HepG2 (cell line): Measurements from ENCODE around the gene ZNF391. TPM values are rescaled to one million over a fixed set of nuclear protein-coding genes. Genes with fewer than 3 reads are reported as not detected.
"Not testable (repeated sequence)": the region's sequence is repeated elsewhere in the genome, so short reads cannot be mapped to it uniquely, and the experiment has no call there.

Experiments used
- ATAC-seq: fragments of 200-7000 bp; cut with Tn5 transposase; 3 replicates; pipeline ENCODE4 v1.9.1; 2020; ENCODE audit warnings: mild to moderate bottlenecking, moderate library complexity
- BruUV-seq: library from RNA; stranded (reverse); fragments of 400-500 nt; replicated peaks from 2 replicates; lab custom pipeline; 2021; lab: Mats Ljungman, UMichigan
- CTCF ChIA-PET: fragments of 300-600 bp; formaldehyde crosslinking; extraction: SDS; loops from one replicate; lab custom pipeline; 2021; ENCODE audit warnings: low total read pairs, inconsistent platforms, low intra/inter-chr PET ratio; lab: Yijun Ruan, JAX
- POLR2A ChIA-PET: fragments of 350-600 bp; sonication (Branson Sonifier 250); formaldehyde crosslinking; loops from one replicate; lab custom pipeline; 2020; ENCODE audit warnings: antibody characterized with exemption, inconsistent platforms; lab: Yijun Ruan, JAX
- DNase-seq: peaks from one replicate; pipeline ENCODE4 v3.0.0-alpha.2; 2015; ENCODE audit warnings: low spot score
- FAIRE-seq: peaks from 3 replicates; lab custom pipeline; 2011; peaks lifted over from hg19 to GRCh38; lab: Jason Lieb, UNC
- H2AFZ ChIP-seq: one replicate; pipeline ENCODE4 v1.6.1; 2011; ENCODE audit warnings: low read length, inconsistent platforms
- H3K27ac ChIP-seq: fragments of 300-600 bp; 3 replicates; pipeline ENCODE4 v1.8.0; 2011; ENCODE audit warnings: mixed run types, mild to moderate bottlenecking, mixed read lengths, low read length, inconsistent platforms; ENCODE audit not compliant: insufficient read depth; ENCODE audit errors: extremely low read length
- H3K27me3 ChIP-seq, 2 experiments: fragments of 200-600 bp in 1 of 2; 2 replicates in 1 of 2; 3 replicates in 1 of 2; pipeline versions ENCODE4 v1.6.0 to v1.8.0; 2011; ENCODE audit warnings: low read length in 2 of 2, mild to moderate bottlenecking in 2 of 2, moderate library complexity in 2 of 2, inconsistent platforms in 1 of 2; ENCODE audit not compliant: insufficient read depth in 2 of 2, control insufficient read depth in 1 of 2
- H3K36me3 ChIP-seq, 2 experiments: fragments of 200-600 bp in 1 of 2; replicated peaks in 1 of 2; 2 replicates in 1 of 2; 3 replicates in 1 of 2; pipeline versions ENCODE4 v1.5.1 to v1.8.0; 2011; ENCODE audit warnings: low read length in 2 of 2, inconsistent platforms in 1 of 2; ENCODE audit not compliant: insufficient read depth in 2 of 2, control insufficient read depth in 1 of 2
- H3K4me1 ChIP-seq: 2 replicates; pipeline ENCODE4 v1.5.1; 2012; ENCODE audit warnings: low read length, inconsistent platforms; ENCODE audit not compliant: insufficient read depth
- H3K4me2 ChIP-seq: 2 replicates; pipeline ENCODE4 v1.6.0; 2011; ENCODE audit warnings: low read depth, low read length, inconsistent platforms
- H3K4me3 ChIP-seq, 3 experiments: fragments of 200-600 bp in 1 of 3; sonication (generic), shearing (Covaris generic) in 1 of 3; replicated peaks in 1 of 3; 2 replicates each; pipeline ENCODE4 v1.5.1; 2011 to 2016; ENCODE audit warnings: low read length in 3 of 3, inconsistent platforms in 2 of 3, low read depth in 2 of 3, mild to moderate bottlenecking in 2 of 3, control low read depth in 1 of 3, mixed read lengths in 1 of 3; ENCODE audit not compliant: insufficient read depth in 1 of 3
- H3K79me2 ChIP-seq: one replicate; pipeline ENCODE4 v1.6.1; 2011; ENCODE audit warnings: low read length, inconsistent platforms; ENCODE audit not compliant: insufficient read depth
- H3K9ac ChIP-seq: 2 replicates; pipeline ENCODE4 v1.6.0; 2011; ENCODE audit warnings: mild to moderate bottlenecking, low read depth, low read length, inconsistent platforms; ENCODE audit not compliant: insufficient read depth
- H3K9me3 ChIP-seq: 2 replicates; pipeline ENCODE4 v1.5.1; 2012; ENCODE audit warnings: mild to moderate bottlenecking, low read length
- H4K20me1 ChIP-seq: 2 replicates; pipeline ENCODE4 v1.6.0; 2011; ENCODE audit warnings: inconsistent platforms, mild to moderate bottlenecking, low read length, moderate library complexity; ENCODE audit not compliant: insufficient read depth
- CHCHD3 ChIP-seq: sonication (generic); formaldehyde crosslinking; IDR thresholded peaks from 2 replicates; pipeline ENCODE4 v1.8.0; 2022; ENCODE audit warnings: mild to moderate bottlenecking, missing genetic modification reagents, moderate library complexity
- ESRRA ChIP-seq: sonication (generic); formaldehyde crosslinking; IDR thresholded peaks from 2 replicates; pipeline ENCODE4 v1.5.1; 2020; ENCODE audit warnings: mild to moderate bottlenecking, low read depth, missing genetic modification reagents
- HCFC1 ChIP-seq: fragments of 150-350 bp; IDR thresholded peaks from 2 replicates; pipeline ENCODE4 v1.6.1; 2014; ENCODE audit warnings: low read depth, low read length
- MED13 ChIP-seq: sonication (generic); formaldehyde crosslinking; IDR thresholded peaks from 2 replicates; pipeline ENCODE4 v1.5.0; 2020; ENCODE audit warnings: missing genetic modification reagents
- SALL1 ChIP-seq: sonication (generic); formaldehyde crosslinking; IDR thresholded peaks from 2 replicates; pipeline ENCODE4 v1.8.0; 2022; ENCODE audit warnings: mild to moderate bottlenecking, missing genetic modification reagents
- ZEB1 ChIP-seq: IDR thresholded peaks from 2 replicates; pipeline ENCODE4 v1.6.1; 2012; ENCODE audit warnings: mild to moderate bottlenecking, low read depth, inconsistent platforms; ENCODE audit not compliant: insufficient replicate concordance
- ZNF20 ChIP-seq: sonication (generic); formaldehyde crosslinking; IDR thresholded peaks from 2 replicates; pipeline ENCODE4 v1.4.0; 2020; ENCODE audit warnings: mild to moderate bottlenecking, moderate library complexity, missing genetic modification reagents
- ZNF329 ChIP-seq: sonication (generic); formaldehyde crosslinking; IDR thresholded peaks from 2 replicates; pipeline ENCODE4 v1.9.0; 2021; ENCODE audit warnings: low read depth, mild to moderate bottlenecking, missing genetic modification reagents
- ZNF777 ChIP-seq: sonication (generic); formaldehyde crosslinking; IDR thresholded peaks from 2 replicates; pipeline ENCODE4 v1.4.0; 2020; ENCODE audit warnings: missing genetic modification reagents
- ZNF891 ChIP-seq: sonication (generic); formaldehyde crosslinking; IDR thresholded peaks from 2 replicates; pipeline ENCODE4 v1.5.0; 2020; ENCODE audit warnings: mild to moderate bottlenecking, missing genetic modification reagents
- WGBS: methylation state at CpG from one replicate; pipeline ENCODE4 v1.1.6; 2017; ENCODE audit warnings: low lambda C conversion rate; 5-methylcytosine and 5-hydroxymethylcytosine counted together
- in situ Hi-C: cut with HindIII; loops from 2 replicates; pipeline ENCODE4 v1.10.0; 2017; ENCODE audit warnings: low pct_unique_long_range_greater_than_20kb; ENCODE audit not compliant: extremely low pct_ligation_motif_present
- intact Hi-C: fragments of 100-400 bp; cut with micrococcal nuclease; formaldehyde crosslinking; loops from one replicate; pipeline ENCODE4 v1.10.0; 2022; ENCODE audit not compliant: unreplicated experiment
- polyA plus RNA-seq, 8 experiments: library from polyadenylated mRNA; depleted of rRNA in 3 of 8; stranded (reverse) in 7 of 8; unstranded in 1 of 8; fragments of >200 nt; fragmentation: Illumina TruSeq in 4 of 8; extraction: Trizol in 4 of 8; gene quantifications; 2 replicates each; pipeline versions ENCODE4 v1.2.1 to v1.2.3, GENCODE V29; 2011 to 2016; ENCODE audit warnings: low read depth in 4 of 8, missing spikeins in 1 of 8, mixed read lengths in 1 of 8; ENCODE audit not compliant: insufficient read depth in 1 of 8
- total RNA-seq, 5 experiments: library from RNA; depleted of rRNA; stranded (reverse); fragments of >200 nt; fragmentation: Illumina TruSeq; extraction: Trizol; gene quantifications; 2 replicates each; pipeline ENCODE4 v1.2.3, GENCODE V29; 2016; ENCODE audit warnings: low read depth in 1 of 5
- TF ChIP-seq, protein P1 (sequence below): sonication (generic); formaldehyde crosslinking; IDR thresholded peaks from 2 replicates; pipeline ENCODE4 v1.5.1; 2020; ENCODE audit warnings: mild to moderate bottlenecking, missing genetic modification reagents, moderate library complexity
- TF ChIP-seq, protein P2 (sequence below): sonication (generic); formaldehyde crosslinking; IDR thresholded peaks from 2 replicates; pipeline ENCODE4 v1.8.0; 2022; ENCODE audit warnings: missing genetic modification reagents, low read depth, mild to moderate bottlenecking, borderline replicate concordance

Gene ZNF391
- total and polyA plus RNA-seq, 2 of the 13 experiments (the other 11 are each of a cell fraction or from before 2014, with no cell fraction given): 0.78 to 1.7 TPM

DNA sequence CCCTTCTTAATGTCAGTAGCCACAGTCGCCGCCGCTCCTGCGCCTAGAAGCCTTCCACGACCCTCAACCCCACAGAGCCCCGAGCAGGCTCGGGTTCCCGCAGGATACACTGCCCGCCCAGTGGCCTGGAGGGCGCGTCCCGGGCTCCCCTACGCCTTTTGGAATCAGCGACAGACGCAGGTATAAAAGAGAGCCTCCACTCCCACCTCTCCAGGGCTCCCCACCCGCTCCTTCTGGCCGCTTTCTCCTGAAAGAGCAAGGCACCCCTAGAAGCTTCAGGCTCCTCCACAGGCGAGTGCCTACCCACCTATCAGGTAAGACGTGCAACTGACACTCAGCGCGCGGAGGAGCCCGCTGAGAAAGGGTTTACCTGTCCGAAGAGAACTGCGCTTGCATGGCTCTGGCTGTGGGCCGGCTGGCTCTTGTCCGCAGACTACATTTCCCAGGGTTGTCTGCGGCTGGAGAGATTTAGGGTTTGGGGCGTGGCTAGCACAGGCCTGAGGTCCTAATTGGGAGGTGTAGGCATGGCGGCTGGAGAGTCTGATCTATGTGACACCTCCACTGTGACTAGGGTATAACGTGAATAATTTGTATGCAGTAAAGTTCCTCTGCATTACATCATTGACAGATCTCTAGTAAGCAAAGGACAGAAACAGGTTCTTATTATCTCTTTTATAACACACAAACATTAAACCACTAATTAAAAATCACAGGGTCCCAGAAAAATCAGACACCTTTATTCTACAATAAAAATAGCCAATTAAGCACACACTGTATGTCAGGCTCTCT, 13.5 kb upstream of the ZNF391 start (continued):
- no peak for TF ChIP-seq ZNF329 (CRISPR knock-in tag)
- TF ChIP-seq HCFC1: peak; percentile 62; the same call in 1 of the 2 replicates
- TF ChIP-seq ESRRA (CRISPR knock-in tag): 0 out of 2 replicates have a peak, but pooled peaks have one; percentile 20
- 0 out of 2 replicates have a peak, but pooled peaks have one; percentile 18 for TF ChIP-seq ZNF891 (CRISPR knock-in tag)
- TF ChIP-seq, protein P1, sequence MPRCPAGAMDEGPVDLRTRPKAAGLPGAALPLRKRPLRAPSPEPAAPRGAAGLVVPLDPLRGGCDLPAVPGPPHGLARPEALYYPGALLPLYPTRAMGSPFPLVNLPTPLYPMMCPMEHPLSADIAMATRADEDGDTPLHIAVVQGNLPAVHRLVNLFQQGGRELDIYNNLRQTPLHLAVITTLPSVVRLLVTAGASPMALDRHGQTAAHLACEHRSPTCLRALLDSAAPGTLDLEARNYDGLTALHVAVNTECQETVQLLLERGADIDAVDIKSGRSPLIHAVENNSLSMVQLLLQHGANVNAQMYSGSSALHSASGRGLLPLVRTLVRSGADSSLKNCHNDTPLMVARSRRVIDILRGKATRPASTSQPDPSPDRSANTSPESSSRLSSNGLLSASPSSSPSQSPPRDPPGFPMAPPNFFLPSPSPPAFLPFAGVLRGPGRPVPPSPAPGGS (CRISPR knock-in tag): 0 out of 2 replicates have a peak, but pooled peaks have one; percentile 7
- TF ChIP-seq ZNF777 (CRISPR knock-in tag): peak; percentile 81
- peak; percentile 50 for TF ChIP-seq ZEB1
- no peak for TF ChIP-seq CHCHD3 (CRISPR knock-in tag)
- TF ChIP-seq SALL1: 0 out of 2 replicates have a peak, but pooled peaks have one; percentile 26
- TF ChIP-seq, protein P2, sequence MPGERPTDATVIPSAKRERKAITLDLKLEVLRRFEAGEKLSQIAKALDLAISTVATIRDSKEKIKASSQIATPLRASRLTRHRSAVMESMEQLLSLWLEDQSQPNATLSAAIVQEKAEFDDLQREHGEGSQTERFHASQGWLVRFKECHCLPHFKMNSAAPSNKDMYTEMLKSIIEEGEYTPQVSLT (CRISPR knock-in tag): no peak

DNA sequence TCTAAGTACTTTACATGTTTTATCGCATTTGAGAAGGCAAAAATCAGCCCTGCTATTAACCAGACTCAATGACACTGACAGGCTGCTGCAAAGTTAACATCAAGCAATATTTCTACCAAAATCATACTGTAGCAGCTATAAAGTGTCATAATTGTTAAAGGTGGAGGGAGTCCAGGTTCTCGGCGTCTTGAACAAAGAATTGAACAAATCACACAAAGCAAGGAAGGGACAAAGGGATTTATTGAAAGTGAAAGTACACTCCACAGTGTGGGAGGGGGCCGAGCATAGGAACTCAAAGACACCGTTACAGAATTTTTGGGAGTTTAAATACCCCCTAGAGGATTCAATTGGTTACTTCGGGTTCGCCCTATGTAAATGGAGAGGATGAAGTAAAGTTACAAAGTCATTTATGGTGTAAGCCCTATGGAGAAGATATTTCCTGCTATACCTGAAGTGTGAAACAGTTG, 12.9 kb upstream of the ZNF391 start:
- no peak for ATAC-seq
- intact Hi-C loops: no loop called here

DNA sequence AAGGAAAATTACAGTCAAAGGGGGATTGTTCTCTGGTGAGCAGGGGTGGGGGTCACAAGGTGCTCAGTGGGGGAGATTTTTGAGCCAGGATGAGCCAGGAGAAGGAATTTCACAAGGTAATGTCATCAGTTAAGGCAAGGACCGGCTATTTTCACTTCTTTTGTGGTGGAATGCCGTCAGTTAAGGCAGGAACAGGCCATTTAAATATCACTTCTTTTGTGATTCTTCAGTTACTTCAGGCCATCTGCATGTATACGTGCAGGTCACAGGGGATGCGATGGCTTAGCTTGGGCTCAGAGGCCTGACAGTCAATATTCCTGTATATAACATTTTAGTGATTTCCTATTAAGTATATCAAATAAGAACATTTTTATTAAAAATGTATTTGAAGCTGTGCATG, 10.2 kb upstream of the ZNF391 start:
- Histone ChIP-seq H3K9me3 (peaks cover 12% of the 10 kb centered on the region), H3K4me1 (peaks cover 16% of the 10 kb centered on the region; the same call in 1 of the 2 replicates)
- H3K79me2 ChIP-seq, H2AFZ ChIP-seq, H4K20me1 ChIP-seq, BruUV-seq, DNase-seq, H3K4me2 ChIP-seq, H3K9ac ChIP-seq, ATAC-seq, CTCF ChIA-PET, H3K27me3 ChIP-seq, H3K36me3 ChIP-seq, POLR2A ChIA-PET, in situ Hi-C loops, H3K4me3 ChIP-seq, H3K27ac ChIP-seq, FAIRE-seq, intact Hi-C loops: not testable (repeated sequence)
- 22% methylated on average over 4 of the region's 4 CpGs for WGBS

More for the DNA sequence above, 12.9 kb upstream of the ZNF391 start:
- FAIRE-seq (no peak), DNase-seq (no peak)
- in situ Hi-C loops: no loop called here
- Histone ChIP-seq H3K9ac (no peak overlapping the region), H3K27me3 (peaks cover 0 to 8% of the 10 kb centered on the region in 2 experiments), H3K79me2 (no peaks in the 10 kb centered on the region), H4K20me1 (no peaks in the 10 kb centered on the region), H3K4me2 (peak overlapping the region; percentile 71), H3K4me3 (peak overlapping the region in 2 of 3 experiments; percentile 57 to 69; a peak in 3 of 6 replicates), H3K4me1 (peaks cover 16% of the 10 kb centered on the region; the same call in 1 of the 2 replicates), H3K36me3 (no peaks in the 10 kb centered on the region), H2AFZ (no peak overlapping the region), H3K27ac (no peak overlapping the region), H3K9me3 (no peaks in the 10 kb centered on the region)
- CTCF ChIA-PET: no interaction called here
- BruUV-seq: no TSS peak
- TF ChIP-seq MED13 (CRISPR knock-in tag) (no peak), ZNF20 (CRISPR knock-in tag) (peak; percentile 98)
- POLR2A ChIA-PET: no interaction called here
- WGBS: 58% methylated on average over 7 of the region's 7 CpGs
